HepG2 (cell line): ENCODE results near the gene AHRR. TPM values are rescaled to one million over a fixed set of nuclear protein-coding genes. Genes with fewer than 3 reads are reported as not detected.

Experiments
- ATAC-seq: fragments of 200-7000 bp; cut with Tn5 transposase; 3 replicates; pipeline ENCODE4 v1.9.1; 2020; ENCODE audit warnings: mild to moderate bottlenecking, moderate library complexity
- BruUV-seq: library from RNA; stranded (reverse); fragments of 400-500 nt; replicated peaks from 2 replicates; lab custom pipeline; 2021; lab: Mats Ljungman, UMichigan
- CTCF ChIA-PET: fragments of 300-600 bp; formaldehyde crosslinking; extraction: SDS; loops from one replicate; lab custom pipeline; 2021; ENCODE audit warnings: low total read pairs, inconsistent platforms, low intra/inter-chr PET ratio; lab: Yijun Ruan, JAX
- POLR2A ChIA-PET: fragments of 350-600 bp; sonication (Branson Sonifier 250); formaldehyde crosslinking; loops from one replicate; lab custom pipeline; 2020; ENCODE audit warnings: antibody characterized with exemption, inconsistent platforms; lab: Yijun Ruan, JAX
- DNase-seq: peaks from one replicate; pipeline ENCODE4 v3.0.0-alpha.2; 2015; ENCODE audit warnings: low spot score
- FAIRE-seq: peaks from 3 replicates; lab custom pipeline; 2011; peaks lifted over from hg19 to GRCh38; lab: Jason Lieb, UNC
- H2AFZ ChIP-seq: one replicate; pipeline ENCODE4 v1.6.1; 2011; ENCODE audit warnings: low read length, inconsistent platforms
- H3K27ac ChIP-seq: fragments of 300-600 bp; 3 replicates; pipeline ENCODE4 v1.8.0; 2011; ENCODE audit warnings: mixed run types, mild to moderate bottlenecking, mixed read lengths, low read length, inconsistent platforms; ENCODE audit not compliant: insufficient read depth; ENCODE audit errors: extremely low read length
- H3K27me3 ChIP-seq, 2 experiments: fragments of 200-600 bp in 1 of 2; 2 replicates in 1 of 2; 3 replicates in 1 of 2; pipeline versions ENCODE4 v1.6.0 to v1.8.0; 2011; ENCODE audit warnings: low read length in 2 of 2, mild to moderate bottlenecking in 2 of 2, moderate library complexity in 2 of 2, inconsistent platforms in 1 of 2; ENCODE audit not compliant: insufficient read depth in 2 of 2, control insufficient read depth in 1 of 2
- H3K36me3 ChIP-seq, 2 experiments: fragments of 200-600 bp in 1 of 2; replicated peaks in 1 of 2; 2 replicates in 1 of 2; 3 replicates in 1 of 2; pipeline versions ENCODE4 v1.5.1 to v1.8.0; 2011; ENCODE audit warnings: low read length in 2 of 2, inconsistent platforms in 1 of 2; ENCODE audit not compliant: insufficient read depth in 2 of 2, control insufficient read depth in 1 of 2
- H3K4me1 ChIP-seq: 2 replicates; pipeline ENCODE4 v1.5.1; 2012; ENCODE audit warnings: low read length, inconsistent platforms; ENCODE audit not compliant: insufficient read depth
- H3K4me2 ChIP-seq: 2 replicates; pipeline ENCODE4 v1.6.0; 2011; ENCODE audit warnings: low read depth, low read length, inconsistent platforms
- H3K4me3 ChIP-seq, 3 experiments: fragments of 200-600 bp in 1 of 3; sonication (generic), shearing (Covaris generic) in 1 of 3; replicated peaks in 1 of 3; 2 replicates each; pipeline ENCODE4 v1.5.1; 2011 to 2016; ENCODE audit warnings: low read length in 3 of 3, inconsistent platforms in 2 of 3, low read depth in 2 of 3, mild to moderate bottlenecking in 2 of 3, control low read depth in 1 of 3, mixed read lengths in 1 of 3; ENCODE audit not compliant: insufficient read depth in 1 of 3
- H3K79me2 ChIP-seq: one replicate; pipeline ENCODE4 v1.6.1; 2011; ENCODE audit warnings: low read length, inconsistent platforms; ENCODE audit not compliant: insufficient read depth
- H3K9ac ChIP-seq: 2 replicates; pipeline ENCODE4 v1.6.0; 2011; ENCODE audit warnings: mild to moderate bottlenecking, low read depth, low read length, inconsistent platforms; ENCODE audit not compliant: insufficient read depth
- H3K9me3 ChIP-seq: 2 replicates; pipeline ENCODE4 v1.5.1; 2012; ENCODE audit warnings: mild to moderate bottlenecking, low read length
- H4K20me1 ChIP-seq: 2 replicates; pipeline ENCODE4 v1.6.0; 2011; ENCODE audit warnings: inconsistent platforms, mild to moderate bottlenecking, low read length, moderate library complexity; ENCODE audit not compliant: insufficient read depth
- BRD4 ChIP-seq: sonication (generic); formaldehyde crosslinking; IDR thresholded peaks from 2 replicates; pipeline ENCODE4 v1.4.0; 2020; ENCODE audit warnings: missing genetic modification reagents
- CHCHD3 ChIP-seq: sonication (generic); formaldehyde crosslinking; IDR thresholded peaks from 2 replicates; pipeline ENCODE4 v1.8.0; 2022; ENCODE audit warnings: mild to moderate bottlenecking, missing genetic modification reagents, moderate library complexity
- KDM4B ChIP-seq: sonication (generic); formaldehyde crosslinking; IDR thresholded peaks from 2 replicates; pipeline ENCODE4 v1.4.0; 2020; ENCODE audit warnings: missing genetic modification reagents
- MEF2D ChIP-seq: sonication (generic); formaldehyde crosslinking; IDR thresholded peaks from 2 replicates; pipeline ENCODE4 v1.5.1; 2020; ENCODE audit warnings: mild to moderate bottlenecking, missing genetic modification reagents
- NFATC3 ChIP-seq: sonication (generic); formaldehyde crosslinking; IDR thresholded peaks from 2 replicates; pipeline ENCODE4 v1.5.1; 2020; ENCODE audit warnings: mild to moderate bottlenecking, missing genetic modification reagents
- REPIN1 ChIP-seq: sonication (generic); formaldehyde crosslinking; IDR thresholded peaks from 2 replicates; pipeline ENCODE4 v1.8.0; 2022; ENCODE audit warnings: missing genetic modification reagents, low read depth, mild to moderate bottlenecking, borderline replicate concordance
- SATB2 ChIP-seq: sonication (generic); formaldehyde crosslinking; IDR thresholded peaks from 2 replicates; pipeline ENCODE4 v1.5.0; 2020; ENCODE audit warnings: missing genetic modification reagents
- SIX1 ChIP-seq: sonication (generic); formaldehyde crosslinking; IDR thresholded peaks from 2 replicates; pipeline ENCODE4 v1.4.0; 2020; ENCODE audit warnings: missing genetic modification reagents, borderline replicate concordance
- TOE1 ChIP-seq: sonication (generic); formaldehyde crosslinking; IDR thresholded peaks from 2 replicates; pipeline ENCODE4 v1.4.0; 2020; ENCODE audit warnings: mild to moderate bottlenecking, missing genetic modification reagents
- ZNF451 ChIP-seq: sonication (generic); formaldehyde crosslinking; IDR thresholded peaks from 2 replicates; pipeline ENCODE4 v1.5.0; 2020; ENCODE audit warnings: mild to moderate bottlenecking, missing genetic modification reagents
- ZNF558 ChIP-seq: sonication (generic); formaldehyde crosslinking; IDR thresholded peaks from 2 replicates; pipeline ENCODE4 v1.9.0; 2022; ENCODE audit warnings: mild to moderate bottlenecking, missing genetic modification reagents, borderline replicate concordance
- ZNF563 ChIP-seq: sonication (generic); formaldehyde crosslinking; IDR thresholded peaks from 2 replicates; pipeline ENCODE4 v1.8.0; 2022; ENCODE audit warnings: mild to moderate bottlenecking, moderate library complexity, missing genetic modification reagents
- ZNF616 ChIP-seq: sonication (generic); formaldehyde crosslinking; IDR thresholded peaks from 2 replicates; pipeline ENCODE4 v1.5.0; 2020; ENCODE audit warnings: low read depth, mild to moderate bottlenecking, missing genetic modification reagents
- WGBS: methylation state at CpG from one replicate; pipeline ENCODE4 v1.1.6; 2017; ENCODE audit warnings: low lambda C conversion rate; 5-methylcytosine and 5-hydroxymethylcytosine counted together
- in situ Hi-C: cut with HindIII; loops from 2 replicates; pipeline ENCODE4 v1.10.0; 2017; ENCODE audit warnings: low pct_unique_long_range_greater_than_20kb; ENCODE audit not compliant: extremely low pct_ligation_motif_present
- intact Hi-C: fragments of 100-400 bp; cut with micrococcal nuclease; formaldehyde crosslinking; loops from one replicate; pipeline ENCODE4 v1.10.0; 2022; ENCODE audit not compliant: unreplicated experiment
- polyA plus RNA-seq, 8 experiments: library from polyadenylated mRNA; depleted of rRNA in 3 of 8; stranded (reverse) in 7 of 8; unstranded in 1 of 8; fragments of >200 nt; fragmentation: Illumina TruSeq in 4 of 8; extraction: Trizol in 4 of 8; gene quantifications; 2 replicates each; pipeline versions ENCODE4 v1.2.1 to v1.2.3, GENCODE V29; 2011 to 2016; ENCODE audit warnings: low read depth in 4 of 8, missing spikeins in 1 of 8, mixed read lengths in 1 of 8; ENCODE audit not compliant: insufficient read depth in 1 of 8
- total RNA-seq, 5 experiments: library from RNA; depleted of rRNA; stranded (reverse); fragments of >200 nt; fragmentation: Illumina TruSeq; extraction: Trizol; gene quantifications; 2 replicates each; pipeline ENCODE4 v1.2.3, GENCODE V29; 2016; ENCODE audit warnings: low read depth in 1 of 5
- TF ChIP-seq, protein P1 (sequence below): sonication (generic); formaldehyde crosslinking; IDR thresholded peaks from 2 replicates; pipeline ENCODE4 v1.5.0; 2020; ENCODE audit warnings: mild to moderate bottlenecking, missing genetic modification reagents
- TF ChIP-seq, protein P2 (sequence below): sonication (generic); formaldehyde crosslinking; IDR thresholded peaks from 2 replicates; pipeline ENCODE4 v1.9.0; 2021; ENCODE audit warnings: mild to moderate bottlenecking, missing genetic modification reagents

Gene AHRR
- total and polyA plus RNA-seq, 2 of the 13 experiments (the other 11 are each of a cell fraction or from before 2014, with no cell fraction given) = 0.28 to 0.35 TPM

DNA sequence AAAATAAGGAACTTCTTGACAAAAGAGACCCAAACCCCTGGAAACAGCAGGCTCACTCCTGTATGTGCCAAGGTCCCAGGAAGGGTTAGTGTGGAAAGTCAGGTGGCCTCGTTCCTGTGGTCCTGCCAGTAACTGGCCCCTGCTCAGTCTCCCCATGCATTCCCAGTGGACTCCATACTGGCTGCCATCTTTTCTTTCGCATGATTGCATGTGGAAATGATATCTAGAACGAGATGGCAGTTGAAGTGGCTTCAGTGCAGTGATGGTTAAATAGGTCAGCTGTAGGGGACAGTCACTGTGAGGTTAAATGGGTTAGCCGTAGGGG is 30.4 kb downstream of the AHRR start (continued):
- TF ChIP-seq ZNF558 (CRISPR knock-in tag) (no peak), ZNF563 (CRISPR knock-in tag) (no peak), ZNF451 (CRISPR knock-in tag) (no peak), SATB2 (CRISPR knock-in tag) (no peak), MEF2D (no peak), KDM4B (no peak), CHCHD3 (no peak), SIX1 (CRISPR knock-in tag) (no peak), REPIN1 (CRISPR knock-in tag) (no peak)
- TF ChIP-seq, protein P1, sequence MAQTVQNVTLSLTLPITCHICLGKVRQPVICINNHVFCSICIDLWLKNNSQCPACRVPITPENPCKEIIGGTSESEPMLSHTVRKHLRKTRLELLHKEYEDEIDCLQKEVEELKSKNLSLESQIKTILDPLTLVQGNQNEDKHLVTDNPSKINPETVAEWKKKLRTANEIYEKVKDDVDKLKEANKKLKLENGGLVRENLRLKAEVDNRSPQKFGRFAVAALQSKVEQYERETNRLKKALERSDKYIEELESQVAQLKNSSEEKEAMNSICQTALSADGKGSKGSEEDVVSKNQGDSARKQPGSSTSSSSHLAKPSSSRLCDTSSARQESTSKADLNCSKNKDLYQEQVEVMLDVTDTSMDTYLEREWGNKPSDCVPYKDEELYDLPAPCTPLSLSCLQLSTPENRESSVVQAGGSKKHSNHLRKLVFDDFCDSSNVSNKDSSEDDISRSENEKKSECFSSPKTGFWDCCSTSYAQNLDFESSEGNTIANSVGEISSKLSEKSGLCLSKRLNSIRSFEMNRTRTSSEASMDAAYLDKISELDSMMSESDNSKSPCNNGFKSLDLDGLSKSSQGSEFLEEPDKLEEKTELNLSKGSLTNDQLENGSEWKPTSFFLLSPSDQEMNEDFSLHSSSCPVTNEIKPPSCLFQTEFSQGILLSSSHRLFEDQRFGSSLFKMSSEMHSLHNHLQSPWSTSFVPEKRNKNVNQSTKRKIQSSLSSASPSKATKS (CRISPR knock-in tag) = no peak

DNA sequence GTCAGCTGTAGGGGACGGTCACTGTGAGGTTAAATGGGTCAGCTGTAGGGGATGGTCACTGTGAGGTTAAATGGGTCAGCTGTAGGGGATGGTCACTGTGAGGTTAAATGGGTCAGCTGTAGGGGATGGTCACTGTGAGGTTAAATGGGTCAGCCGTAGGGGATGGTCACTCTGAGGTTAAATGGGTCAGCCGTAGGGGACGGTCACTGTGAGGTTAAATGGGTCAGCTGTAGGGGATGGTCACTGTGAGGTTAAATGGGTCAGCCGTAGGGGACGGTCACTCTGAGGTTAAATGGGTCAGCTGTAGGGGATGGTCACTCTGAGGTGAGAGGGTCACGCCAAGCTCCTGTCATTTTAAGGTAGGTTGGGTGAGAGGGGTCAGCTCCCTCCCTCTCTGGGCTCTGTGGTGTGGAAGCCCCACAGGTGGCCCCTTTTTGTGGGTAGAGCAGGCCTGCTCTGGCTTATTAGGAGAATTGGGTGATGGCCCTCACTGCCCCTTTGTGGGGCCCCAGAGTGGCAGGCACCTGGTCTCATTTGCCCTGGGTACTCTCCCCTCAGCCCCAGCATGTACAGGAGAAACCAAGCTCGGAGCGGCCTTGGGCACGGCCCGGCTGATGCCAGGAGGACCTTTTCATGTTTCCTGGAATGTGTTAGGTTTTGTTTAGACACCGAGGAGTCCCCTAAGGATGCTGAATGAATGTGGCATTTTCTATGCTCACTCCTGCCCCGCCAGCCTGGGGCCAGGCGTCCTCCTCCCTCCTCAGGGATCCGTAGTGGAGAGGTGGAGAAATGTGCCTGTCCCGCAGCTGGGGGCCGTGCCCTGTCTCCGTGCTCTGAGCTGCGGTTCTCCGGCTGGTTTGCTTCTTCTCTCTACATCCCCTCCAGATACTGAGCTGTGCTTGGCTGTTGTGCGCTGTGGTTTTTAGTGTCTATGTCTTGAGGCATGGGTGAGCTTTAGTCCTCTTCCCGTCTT is 31.4 kb downstream of the AHRR start:
- peak; percentile 24; the same call in 1 of the 3 replicates for ATAC-seq
- CTCF ChIA-PET = no interaction called here
- intact Hi-C loops = no loop called here
- TF ChIP-seq BRD4 (CRISPR knock-in tag) (no peak), NFATC3 (no peak), TOE1 (CRISPR knock-in tag) (no peak), ZNF616 (CRISPR knock-in tag) (no peak)
- TF ChIP-seq, protein P2, sequence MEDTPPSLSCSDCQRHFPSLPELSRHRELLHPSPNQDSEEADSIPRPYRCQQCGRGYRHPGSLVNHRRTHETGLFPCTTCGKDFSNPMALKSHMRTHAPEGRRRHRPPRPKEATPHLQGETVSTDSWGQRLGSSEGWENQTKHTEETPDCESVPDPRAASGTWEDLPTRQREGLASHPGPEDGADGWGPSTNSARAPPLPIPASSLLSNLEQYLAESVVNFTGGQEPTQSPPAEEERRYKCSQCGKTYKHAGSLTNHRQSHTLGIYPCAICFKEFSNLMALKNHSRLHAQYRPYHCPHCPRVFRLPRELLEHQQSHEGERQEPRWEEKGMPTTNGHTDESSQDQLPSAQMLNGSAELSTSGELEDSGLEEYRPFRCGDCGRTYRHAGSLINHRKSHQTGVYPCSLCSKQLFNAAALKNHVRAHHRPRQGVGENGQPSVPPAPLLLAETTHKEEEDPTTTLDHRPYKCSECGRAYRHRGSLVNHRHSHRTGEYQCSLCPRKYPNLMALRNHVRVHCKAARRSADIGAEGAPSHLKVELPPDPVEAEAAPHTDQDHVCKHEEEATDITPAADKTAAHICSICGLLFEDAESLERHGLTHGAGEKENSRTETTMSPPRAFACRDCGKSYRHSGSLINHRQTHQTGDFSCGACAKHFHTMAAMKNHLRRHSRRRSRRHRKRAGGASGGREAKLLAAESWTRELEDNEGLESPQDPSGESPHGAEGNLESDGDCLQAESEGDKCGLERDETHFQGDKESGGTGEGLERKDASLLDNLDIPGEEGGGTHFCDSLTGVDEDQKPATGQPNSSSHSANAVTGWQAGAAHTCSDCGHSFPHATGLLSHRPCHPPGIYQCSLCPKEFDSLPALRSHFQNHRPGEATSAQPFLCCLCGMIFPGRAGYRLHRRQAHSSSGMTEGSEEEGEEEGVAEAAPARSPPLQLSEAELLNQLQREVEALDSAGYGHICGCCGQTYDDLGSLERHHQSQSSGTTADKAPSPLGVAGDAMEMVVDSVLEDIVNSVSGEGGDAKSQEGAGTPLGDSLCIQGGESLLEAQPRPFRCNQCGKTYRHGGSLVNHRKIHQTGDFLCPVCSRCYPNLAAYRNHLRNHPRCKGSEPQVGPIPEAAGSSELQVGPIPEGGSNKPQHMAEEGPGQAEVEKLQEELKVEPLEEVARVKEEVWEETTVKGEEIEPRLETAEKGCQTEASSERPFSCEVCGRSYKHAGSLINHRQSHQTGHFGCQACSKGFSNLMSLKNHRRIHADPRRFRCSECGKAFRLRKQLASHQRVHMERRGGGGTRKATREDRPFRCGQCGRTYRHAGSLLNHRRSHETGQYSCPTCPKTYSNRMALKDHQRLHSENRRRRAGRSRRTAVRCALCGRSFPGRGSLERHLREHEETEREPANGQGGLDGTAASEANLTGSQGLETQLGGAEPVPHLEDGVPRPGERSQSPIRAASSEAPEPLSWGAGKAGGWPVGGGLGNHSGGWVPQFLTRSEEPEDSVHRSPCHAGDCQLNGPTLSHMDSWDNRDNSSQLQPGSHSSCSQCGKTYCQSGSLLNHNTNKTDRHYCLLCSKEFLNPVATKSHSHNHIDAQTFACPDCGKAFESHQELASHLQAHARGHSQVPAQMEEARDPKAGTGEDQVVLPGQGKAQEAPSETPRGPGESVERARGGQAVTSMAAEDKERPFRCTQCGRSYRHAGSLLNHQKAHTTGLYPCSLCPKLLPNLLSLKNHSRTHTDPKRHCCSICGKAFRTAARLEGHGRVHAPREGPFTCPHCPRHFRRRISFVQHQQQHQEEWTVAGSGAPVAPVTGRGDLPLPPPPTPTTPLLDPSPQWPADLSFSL (CRISPR knock-in tag) = no peak

More for the DNA sequence above, 31.4 kb downstream of the AHRR start:
- Histone ChIP-seq H3K27ac (no peak overlapping the region), H3K4me3 (no peak overlapping the region), H3K4me2 (no peak overlapping the region), H3K79me2 (no peaks in the 10 kb centered on the region), H3K4me1 (no peaks in the 10 kb centered on the region), H4K20me1 (no peaks in the 10 kb centered on the region), H2AFZ (no peak overlapping the region), H3K36me3 (no peaks in the 10 kb centered on the region), H3K9ac (no peak overlapping the region), H3K9me3 (no peaks in the 10 kb centered on the region), H3K27me3 (no peaks in the 10 kb centered on the region; a peak in 1 of 5 replicates)
- 70% methylated on average over 9 of the region's 22 CpGs for WGBS
- no peak for DNase-seq
- POLR2A ChIA-PET = no interaction called here
- no peak for FAIRE-seq
- in situ Hi-C loops = no loop called here
- no TSS peak for BruUV-seq
